GM12878 (cell line): Measurements from ENCODE around the gene PRR13. TPM values are rescaled to one million over a fixed set of nuclear protein-coding genes. Genes with fewer than 3 reads are reported as not detected.

Source experiments
- BACH1 ChIP-seq: fragments of 450-650 bp; IDR thresholded peaks from 2 replicates; pipeline ENCODE4 v1.6.1; 2017; ENCODE audit warnings: mild to moderate bottlenecking, borderline replicate concordance
- BCL11A ChIP-seq: IDR thresholded peaks from 2 replicates; pipeline ENCODE4 v1.6.1; 2011; ENCODE audit warnings: low read depth, low read length
- CHD2 ChIP-seq: IDR thresholded peaks from 2 replicates; pipeline ENCODE4 v1.6.1; 2011; ENCODE audit warnings: low read depth, low read length, improper control_type of control experiment, borderline replicate concordance
- CUX1 ChIP-seq: IDR thresholded peaks from 2 replicates; pipeline ENCODE4 v1.6.1; 2012; ENCODE audit warnings: improper control_type of control experiment, low read depth, low read length; ENCODE audit not compliant: insufficient replicate concordance
- EZH2 ChIP-seq: IDR thresholded peaks from 2 replicates; pipeline ENCODE4 v1.6.1; 2012; ENCODE audit warnings: low read depth, mild to moderate bottlenecking, control low read depth, inconsistent platforms, low read length, borderline replicate concordance; ENCODE audit not compliant: control insufficient read depth
- KDM1A ChIP-seq: fragments of 200-600 bp; sonication (generic); IDR thresholded peaks from 2 replicates; pipeline ENCODE4 v1.6.1; 2016; ENCODE audit warnings: borderline replicate concordance
- MAX ChIP-seq: IDR thresholded peaks from 2 replicates; pipeline ENCODE4 v1.6.1; 2012; ENCODE audit warnings: low read depth, low read length, improper control_type of control experiment
- MYB ChIP-seq: fragments of 150-350 bp; IDR thresholded peaks from 2 replicates; pipeline ENCODE4 v1.6.1; 2014; ENCODE audit warnings: mild to moderate bottlenecking, low read depth, low read length, borderline replicate concordance
- PML ChIP-seq: IDR thresholded peaks from 2 replicates; pipeline ENCODE4 v1.6.1; 2012; ENCODE audit warnings: low read length, inconsistent platforms
- POLR2AphosphoS2 ChIP-seq: IDR thresholded peaks from 2 replicates; pipeline ENCODE4 v1.6.1; 2011; ENCODE audit warnings: low read depth, mild to moderate bottlenecking, low read length, improper control_type of control experiment, moderate library complexity
- RELB ChIP-seq: fragments of 450-650 bp; IDR thresholded peaks from 2 replicates; pipeline ENCODE4 v1.6.1; 2017; ENCODE audit warnings: low read depth, mild to moderate bottlenecking, moderate library complexity
- RFX5 ChIP-seq: IDR thresholded peaks from 2 replicates; pipeline ENCODE4 v1.6.1; 2011; ENCODE audit warnings: low read depth, low read length, improper control_type of control experiment
- SIN3A ChIP-seq: IDR thresholded peaks from 2 replicates; pipeline ENCODE4 v1.6.1; 2012; ENCODE audit warnings: low read depth, low read length, improper control_type of control experiment
- TAF1 ChIP-seq: IDR thresholded peaks from 2 replicates; pipeline ENCODE4 v1.6.1; 2011; ENCODE audit warnings: mild to moderate bottlenecking, low read depth, low read length, borderline replicate concordance
- TBL1XR1 ChIP-seq: IDR thresholded peaks from 2 replicates; pipeline ENCODE4 v1.6.1; 2012; ENCODE audit warnings: low read depth, low read length, improper control_type of control experiment
- WRNIP1 ChIP-seq: IDR thresholded peaks from 2 replicates; pipeline ENCODE4 v1.6.1; 2011; ENCODE audit warnings: low read depth, low read length, improper control_type of control experiment, borderline replicate concordance
- ZNF274 ChIP-seq: IDR thresholded peaks from one replicate; pipeline ENCODE4 v1.8.0; 2011; ENCODE audit not compliant: insufficient read length, insufficient read depth
- ZNF687 ChIP-seq: fragments of 450-650 bp; IDR thresholded peaks from 2 replicates; pipeline ENCODE4 v1.6.1; 2017; ENCODE audit warnings: mild to moderate bottlenecking, moderate library complexity
- polyA plus RNA-seq, 11 experiments: library from polyadenylated mRNA; depleted of rRNA in 4 of 11; unstranded in 6 of 11; stranded (reverse) in 5 of 11; fragments of >200 nt; fragmentation: Nextera tagmentation in 4 of 11; fragmentation: Illumina TruSeq in 1 of 11; extraction: Ambion mirVana in 4 of 11; extraction: Trizol in 1 of 11; gene quantifications; 1 replicate in 1 of 11; 2 replicates in 10 of 11; pipeline versions ENCODE4 v1.2.1 to v1.2.3, GENCODE V29; 2011 to 2016; ENCODE audit warnings: inconsistent platforms in 2 of 11, missing spikeins in 2 of 11, low read depth in 1 of 11
- total RNA-seq, 4 experiments: library from RNA; depleted of rRNA in 3 of 4; stranded (reverse); fragments of >200 nt in 3 of 4; fragmentation: Illumina TruSeq in 1 of 4; extraction: Trizol in 1 of 4; gene quantifications; 2 replicates each; pipeline versions ENCODE4 v1.2.1 to v1.2.3, GENCODE V29; 2013 to 2021

Gene PRR13
- total and polyA plus RNA-seq, 10 of the 15 experiments (the other 5 are each of a cell fraction or from before 2014, with no cell fraction given): 94.2 to 462 (median 276) TPM

GRCh38 chr12:53441040-53441833, at the start of gene PRR13 (continued):
- TF ChIP-seq CUX1: no peak
- TF ChIP-seq RELB: no peak; the same call in 1 of the 2 replicates
- TF ChIP-seq CHD2: peak; percentile 76; the same call in 1 of the 2 replicates
- TF ChIP-seq TBL1XR1: no peak
- TF ChIP-seq MYB: no peak
- TF ChIP-seq MAX: peak; percentile 39; the same call in 1 of the 2 replicates
- 0 out of 2 replicates have a peak, but pooled peaks have one; percentile 26 for TF ChIP-seq SIN3A
- TF ChIP-seq ZNF274: no peak
- peak; percentile 97 for TF ChIP-seq POLR2AphosphoS2
- peak; percentile 95 for TF ChIP-seq TAF1
- TF ChIP-seq KDM1A: no peak
- no peak for TF ChIP-seq BACH1
- peak; percentile 98; the same call in 1 of the 2 replicates for TF ChIP-seq PML
- TF ChIP-seq EZH2: no peak
- TF ChIP-seq WRNIP1: no peak
- TF ChIP-seq RFX5: no peak; the same call in 1 of the 2 replicates
- TF ChIP-seq BCL11A: no peak
- 0 out of 2 replicates have a peak, but pooled peaks have one; percentile 69 for TF ChIP-seq ZNF687
